PFSK-1 (cell line): Measurements from ENCODE around the gene C4orf54.

Source experiments
- POLR2AphosphoS5 ChIP-seq: IDR thresholded peaks from 2 replicates; pipeline ENCODE4 v1.6.1; 2012; ENCODE audit warnings: low read depth, mild to moderate bottlenecking, control low read depth, low read length, moderate library complexity
- SIN3A ChIP-seq: IDR thresholded peaks from 2 replicates; pipeline ENCODE4 v1.6.1; 2012; ENCODE audit warnings: mild to moderate bottlenecking, low read length, moderate library complexity, borderline replicate concordance; ENCODE audit not compliant: insufficient read depth
- TAF1 ChIP-seq: IDR thresholded peaks from 2 replicates; pipeline ENCODE4 v1.6.1; 2012; ENCODE audit warnings: low read length, control low read depth, borderline replicate concordance; ENCODE audit not compliant: insufficient read depth
- TF ChIP-seq, protein P1 (sequence below), 2 experiments: IDR thresholded peaks; 2 replicates each; pipeline versions ENCODE4 v1.6.1 to v1.8.0; 2011 to 2012; ENCODE audit warnings: low read depth in 2 of 2, low read length in 2 of 2, control low read depth in 1 of 2, inconsistent platforms in 1 of 2, mild to moderate bottlenecking in 1 of 2, moderate library complexity in 1 of 2; ENCODE audit not compliant: insufficient read depth in 1 of 2

DNA sequence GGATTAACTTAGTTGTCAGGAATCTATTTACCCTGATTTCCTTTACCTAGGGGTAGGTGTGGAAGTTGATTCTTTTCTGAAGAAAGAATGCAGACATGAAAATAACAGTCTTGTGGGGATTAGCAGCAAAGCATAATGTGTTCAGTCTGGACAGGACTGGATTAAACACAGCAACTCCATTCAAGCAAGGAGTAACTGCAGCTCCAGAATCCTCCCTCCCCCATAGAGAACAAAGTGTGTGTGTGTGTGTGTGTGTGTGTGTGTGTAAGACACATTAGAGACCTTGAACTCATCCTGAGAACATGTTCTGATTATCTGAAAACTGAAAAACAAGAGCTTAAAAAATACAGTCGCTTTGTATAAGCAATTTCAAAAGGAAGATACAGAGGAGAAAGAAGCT is 9.3 kb downstream of the C4orf54 start:
- TF ChIP-seq TAF1 (no peak), POLR2AphosphoS5 (no peak), SIN3A (no peak)
- TF ChIP-seq, protein P1, sequence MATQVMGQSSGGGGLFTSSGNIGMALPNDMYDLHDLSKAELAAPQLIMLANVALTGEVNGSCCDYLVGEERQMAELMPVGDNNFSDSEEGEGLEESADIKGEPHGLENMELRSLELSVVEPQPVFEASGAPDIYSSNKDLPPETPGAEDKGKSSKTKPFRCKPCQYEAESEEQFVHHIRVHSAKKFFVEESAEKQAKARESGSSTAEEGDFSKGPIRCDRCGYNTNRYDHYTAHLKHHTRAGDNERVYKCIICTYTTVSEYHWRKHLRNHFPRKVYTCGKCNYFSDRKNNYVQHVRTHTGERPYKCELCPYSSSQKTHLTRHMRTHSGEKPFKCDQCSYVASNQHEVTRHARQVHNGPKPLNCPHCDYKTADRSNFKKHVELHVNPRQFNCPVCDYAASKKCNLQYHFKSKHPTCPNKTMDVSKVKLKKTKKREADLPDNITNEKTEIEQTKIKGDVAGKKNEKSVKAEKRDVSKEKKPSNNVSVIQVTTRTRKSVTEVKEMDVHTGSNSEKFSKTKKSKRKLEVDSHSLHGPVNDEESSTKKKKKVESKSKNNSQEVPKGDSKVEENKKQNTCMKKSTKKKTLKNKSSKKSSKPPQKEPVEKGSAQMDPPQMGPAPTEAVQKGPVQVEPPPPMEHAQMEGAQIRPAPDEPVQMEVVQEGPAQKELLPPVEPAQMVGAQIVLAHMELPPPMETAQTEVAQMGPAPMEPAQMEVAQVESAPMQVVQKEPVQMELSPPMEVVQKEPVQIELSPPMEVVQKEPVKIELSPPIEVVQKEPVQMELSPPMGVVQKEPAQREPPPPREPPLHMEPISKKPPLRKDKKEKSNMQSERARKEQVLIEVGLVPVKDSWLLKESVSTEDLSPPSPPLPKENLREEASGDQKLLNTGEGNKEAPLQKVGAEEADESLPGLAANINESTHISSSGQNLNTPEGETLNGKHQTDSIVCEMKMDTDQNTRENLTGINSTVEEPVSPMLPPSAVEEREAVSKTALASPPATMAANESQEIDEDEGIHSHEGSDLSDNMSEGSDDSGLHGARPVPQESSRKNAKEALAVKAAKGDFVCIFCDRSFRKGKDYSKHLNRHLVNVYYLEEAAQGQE (IDR thresholded peaks at IDR 0.05; ENCODE audit: insufficient read depth in 1 of 2, low read depth in 2 of 2, low read length in 2 of 2): no peak
